Activated CD4-positive, CD25-positive, alpha-beta regulatory T cell treated with anti-CD3 and anti-CD28 coated beads, Interleukin-2, amount 50 U/mL, for 72 hours (primary cell): ENCODE results near the gene PIK3R5.

ENCODE experiments used
- DNase-seq: peaks from one replicate; pipeline ENCODE4 v3.0.0; 2021

The PIK3R5 gene

GRCh38 chr17:8893621-8894201 lies 71.8 kb downstream of the PIK3R5 start:
- no peak for DNase-seq

DNA sequence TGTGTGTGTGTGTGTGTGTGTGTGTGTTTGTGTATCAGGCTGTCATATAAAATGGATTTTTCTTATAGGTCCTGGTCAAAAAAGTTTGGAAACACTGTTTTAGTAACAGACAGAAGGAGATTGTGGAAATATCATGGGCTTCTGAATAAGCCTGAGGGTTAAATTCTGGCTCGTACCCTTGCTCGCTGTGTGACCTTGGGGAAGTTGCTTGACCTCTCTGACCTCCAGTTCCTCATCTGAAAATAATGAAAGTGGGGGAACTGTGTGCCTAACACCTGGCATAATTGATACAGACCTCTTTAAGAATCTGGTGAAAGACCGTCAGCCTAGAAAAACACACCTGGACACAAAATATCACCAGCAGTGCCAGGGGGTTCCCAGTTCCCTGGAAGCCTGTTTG lies 72.4 kb downstream of the PIK3R5 start:
- no peak for DNase-seq

DNA sequence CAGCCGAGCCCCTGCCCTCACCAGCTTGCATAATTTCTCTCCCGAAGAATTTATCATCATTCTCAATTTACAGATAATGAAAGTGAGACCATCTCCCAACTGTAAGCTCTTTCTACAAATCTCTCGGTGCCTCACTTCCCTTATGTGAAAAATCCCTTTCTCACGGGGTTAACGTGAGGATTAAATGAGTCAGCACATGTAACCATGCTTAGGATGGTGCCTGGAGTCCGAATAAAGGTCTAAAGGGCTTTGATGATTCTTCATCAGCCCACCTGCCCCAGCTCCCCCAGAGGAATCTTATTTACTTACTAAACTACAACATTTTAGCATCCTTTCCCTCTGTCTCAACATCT lies 73.2 kb downstream of the PIK3R5 start:
- no peak for DNase-seq

DNA sequence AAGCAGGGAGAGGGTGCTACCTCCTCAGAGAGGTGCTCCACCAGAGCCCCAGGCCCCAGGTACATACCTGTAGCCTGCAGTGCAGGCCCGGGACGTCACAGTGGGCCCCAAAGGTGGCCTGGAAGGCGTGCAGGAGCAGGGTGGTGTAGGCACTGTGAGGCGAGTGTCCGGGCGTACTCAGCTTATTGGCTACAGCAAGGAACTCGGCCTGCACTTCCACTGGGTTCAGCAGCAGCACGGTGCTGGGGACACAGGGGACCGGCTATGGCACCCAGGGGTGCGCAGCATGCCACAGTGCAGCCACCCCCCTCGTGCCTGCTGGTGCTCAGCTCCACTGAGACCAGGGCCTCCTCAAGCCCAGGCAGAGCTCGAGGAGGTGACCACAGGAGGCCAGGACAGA lies 74.8 kb downstream of the PIK3R5 start:
- DNase-seq: no peak

DNA sequence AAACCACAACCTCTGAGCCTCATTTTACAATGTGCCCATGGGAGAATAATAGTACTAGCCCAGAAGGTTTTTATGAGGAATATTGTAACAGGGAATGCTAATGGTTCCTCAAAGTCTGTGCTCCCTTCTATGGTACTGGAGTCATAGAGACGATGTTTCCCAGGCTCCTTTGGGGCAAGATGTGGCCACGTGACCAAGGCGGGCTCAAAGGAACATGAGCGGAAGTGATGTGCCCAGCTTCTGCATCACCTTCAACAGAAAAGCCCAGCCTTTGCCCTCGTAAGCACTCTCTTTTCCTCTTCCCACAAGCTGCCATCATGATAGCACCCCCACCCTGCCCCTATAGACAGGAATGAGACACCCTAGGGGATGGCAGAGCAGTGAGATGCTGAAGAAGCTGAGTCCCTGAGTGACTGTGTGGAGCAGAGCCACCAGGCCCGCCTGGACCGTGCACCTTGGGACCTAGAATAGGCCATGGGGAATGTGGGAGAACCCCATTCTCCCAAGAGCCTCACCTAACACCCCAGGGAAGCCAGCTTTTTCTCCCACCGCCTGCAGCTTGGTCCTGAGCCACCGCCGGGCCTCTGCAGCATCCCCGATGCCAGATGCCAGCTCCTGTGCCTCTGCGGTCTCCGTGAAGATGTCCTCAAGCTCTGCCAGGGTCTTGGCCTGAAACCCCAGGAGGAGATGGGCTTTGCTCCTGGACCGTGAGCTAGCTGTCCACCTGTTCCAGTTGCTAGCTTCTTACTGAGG lies 75.9 kb downstream of the PIK3R5 start:
- no peak for DNase-seq

GRCh38 chr17:8888704-8889302 lies 76.7 kb downstream of the PIK3R5 start:
- no peak for DNase-seq

DNA sequence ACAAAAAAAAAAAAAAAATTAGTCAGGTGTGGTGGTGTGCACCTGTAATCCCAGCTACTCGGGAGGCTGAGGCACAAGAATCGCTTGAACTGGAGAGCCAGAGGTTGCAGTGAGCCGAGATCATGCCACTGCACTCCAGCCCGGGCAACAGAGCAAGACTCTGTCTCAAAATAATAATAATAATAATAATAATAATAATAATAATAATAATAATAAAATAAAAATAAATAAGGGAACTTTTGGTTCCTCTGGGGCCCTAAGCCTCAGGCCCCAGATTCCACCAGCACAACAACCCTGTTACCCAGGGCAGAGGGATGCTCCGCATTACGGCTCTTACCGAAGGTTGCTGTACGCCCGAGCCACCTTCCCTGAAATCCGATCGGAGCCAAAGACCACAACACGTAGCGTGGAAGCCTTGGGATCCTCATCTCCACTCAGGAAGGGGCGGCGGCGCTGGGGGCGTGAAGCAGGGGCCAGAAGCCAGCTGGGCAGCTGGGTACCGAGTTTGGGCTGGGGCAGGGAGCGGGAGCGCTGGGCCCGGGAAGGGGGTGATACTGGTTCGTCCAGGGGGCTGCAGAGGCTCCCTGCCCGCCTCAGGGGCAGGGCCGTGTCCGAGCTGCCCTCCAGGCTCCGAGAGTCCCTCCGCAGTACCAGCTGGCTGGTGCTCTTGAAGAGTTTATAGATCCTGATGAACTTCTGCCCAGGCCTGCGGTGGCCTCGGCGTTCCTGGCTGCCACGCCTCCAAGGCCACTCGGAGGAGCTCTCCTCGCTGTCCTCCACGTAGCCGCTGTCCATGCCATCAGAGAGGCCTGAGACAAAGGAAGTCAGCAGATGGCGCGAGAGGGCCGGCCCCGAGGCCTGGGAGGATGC lies 77.4 kb downstream of the PIK3R5 start:
- no peak for DNase-seq

DNA sequence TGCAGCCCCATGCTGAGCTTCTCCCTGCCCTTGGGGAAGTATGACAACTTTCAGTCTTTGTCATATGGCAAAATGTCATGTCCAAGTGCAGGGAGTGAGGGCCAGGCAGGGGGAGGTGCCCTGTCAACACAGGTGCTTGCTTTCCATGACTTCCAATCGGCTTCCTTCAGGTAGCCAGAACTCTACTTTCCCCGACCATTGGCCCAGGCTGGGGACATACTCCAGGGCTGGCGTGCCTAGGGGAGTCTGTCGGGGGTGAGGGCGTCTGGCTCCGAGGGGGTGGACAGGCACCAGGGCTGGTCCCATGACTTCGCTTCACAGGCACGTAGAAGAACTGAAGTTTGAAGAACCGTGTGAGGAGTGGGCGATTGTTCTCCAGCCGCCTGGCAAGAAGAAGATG lies 78.2 kb downstream of the PIK3R5 start:
- DNase-seq: no peak

- no peak for DNase-seq
Observed at GRCh38 chr17:8885967-8886684, 79.4 kb downstream of the PIK3R5 start.

DNA sequence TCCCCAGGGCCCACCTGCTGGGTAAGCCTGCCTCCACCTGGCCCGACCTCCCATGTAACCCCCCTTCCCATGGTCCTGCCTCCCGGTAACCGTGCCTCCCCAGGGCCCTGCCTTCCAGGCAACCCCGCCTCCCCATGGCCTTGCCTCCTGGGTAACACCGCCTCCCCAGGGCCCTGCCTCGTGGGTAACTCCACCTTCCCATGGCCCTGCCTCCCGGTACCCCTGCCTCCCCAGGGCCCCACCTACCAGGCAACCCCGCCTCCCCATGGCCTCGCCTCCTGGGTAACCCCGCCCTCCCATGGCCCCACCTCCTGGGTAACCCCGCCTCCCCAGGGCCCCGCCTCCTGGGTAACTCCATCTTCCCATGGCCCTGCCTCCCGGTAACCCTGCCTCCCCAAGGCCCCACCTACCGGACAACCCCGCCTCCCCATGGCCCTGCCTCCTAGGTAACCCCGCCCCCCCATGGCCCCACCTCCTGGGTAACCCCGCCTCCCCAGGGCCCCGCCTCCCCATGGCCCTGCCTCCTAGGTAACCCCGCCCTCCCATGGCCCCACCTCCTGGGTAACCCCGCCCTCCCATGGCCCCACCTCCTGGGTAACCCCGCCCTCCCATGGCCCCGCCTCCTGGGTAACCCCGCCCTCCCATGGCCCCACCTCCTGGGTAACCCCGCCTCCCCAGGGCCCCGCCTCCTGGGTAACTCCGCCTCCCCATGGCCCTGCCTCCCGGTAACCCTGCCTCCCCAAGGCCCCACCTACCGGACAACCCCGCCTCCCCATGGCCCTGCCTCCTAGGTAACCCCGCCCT lies 80.1 kb downstream of the PIK3R5 start:
- DNase-seq: peak; percentile 52

DNA sequence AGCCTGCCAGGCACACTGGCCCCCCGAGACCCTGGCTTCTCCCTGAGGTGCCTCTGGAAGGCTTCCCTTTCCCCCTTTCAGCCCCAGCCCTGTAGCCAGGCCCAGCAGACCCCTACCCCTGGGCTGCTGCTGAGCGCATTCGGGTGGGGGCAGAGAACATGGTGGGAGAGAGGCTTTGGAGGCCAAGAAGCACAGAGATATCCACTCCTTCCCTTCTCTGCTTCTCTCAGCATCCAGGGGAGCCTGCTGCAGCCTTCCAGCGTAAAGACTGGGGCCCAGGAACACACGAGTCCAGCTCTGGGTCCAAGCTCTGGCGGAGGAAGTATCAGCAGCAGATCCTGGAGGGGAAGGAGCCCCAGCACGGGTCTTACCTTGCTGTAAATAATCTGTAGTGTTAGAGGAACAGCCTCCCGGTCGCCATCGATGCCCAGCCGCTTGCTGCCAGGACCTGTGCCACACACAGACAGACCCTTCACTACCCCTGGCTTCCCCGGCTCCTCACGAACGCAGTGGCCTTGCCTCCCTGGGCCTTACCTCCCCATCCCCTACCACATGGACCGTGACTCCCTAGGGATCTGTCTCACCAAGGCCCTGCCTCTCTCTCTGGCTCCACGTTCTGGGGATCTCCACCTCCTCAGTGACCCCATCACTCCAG lies 81.0 kb downstream of the PIK3R5 start:
- no peak for DNase-seq

GRCh38 chr17:8883353-8883752 lies 82.2 kb downstream of the PIK3R5 start:
- DNase-seq: no peak

- no peak for DNase-seq
Observed at GRCh38 chr17:8881606-8882005, 83.9 kb downstream of the PIK3R5 start.

- DNase-seq: no peak
Observed at GRCh38 chr17:8880466-8880865, 85.0 kb downstream of the PIK3R5 start.

DNA sequence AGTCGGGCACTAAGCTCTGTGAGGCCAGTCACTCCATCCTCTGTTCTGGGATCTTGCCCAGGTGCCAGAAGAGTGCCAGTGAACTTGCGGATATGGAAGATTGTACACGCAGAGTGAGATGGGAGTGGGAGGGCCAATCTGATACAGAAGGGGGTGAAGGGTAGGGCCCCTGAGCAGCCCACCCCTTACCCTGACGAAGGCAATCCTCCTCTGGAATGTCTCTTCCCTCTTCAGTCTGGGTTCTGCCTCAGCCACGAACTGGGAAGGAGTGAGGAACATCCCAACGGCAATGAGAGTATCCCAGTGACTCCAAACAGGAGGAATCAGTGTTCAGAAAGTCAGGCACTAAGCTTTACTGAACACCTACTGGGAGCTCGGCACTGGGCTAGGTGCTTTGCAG lies 86.1 kb downstream of the PIK3R5 start:
- DNase-seq: no peak

- DNase-seq: no peak
Observed at GRCh38 chr17:8877984-8878383, 87.5 kb downstream of the PIK3R5 start.

GRCh38 chr17:8875957-8876356 lies 89.5 kb downstream of the PIK3R5 start:
- no peak for DNase-seq

GRCh38 chr17:8875436-8875835 lies 90.1 kb downstream of the PIK3R5 start:
- DNase-seq: no peak

GRCh38 chr17:8873801-8874715 lies 91.4 kb downstream of the PIK3R5 start:
- DNase-seq: no peak

DNA sequence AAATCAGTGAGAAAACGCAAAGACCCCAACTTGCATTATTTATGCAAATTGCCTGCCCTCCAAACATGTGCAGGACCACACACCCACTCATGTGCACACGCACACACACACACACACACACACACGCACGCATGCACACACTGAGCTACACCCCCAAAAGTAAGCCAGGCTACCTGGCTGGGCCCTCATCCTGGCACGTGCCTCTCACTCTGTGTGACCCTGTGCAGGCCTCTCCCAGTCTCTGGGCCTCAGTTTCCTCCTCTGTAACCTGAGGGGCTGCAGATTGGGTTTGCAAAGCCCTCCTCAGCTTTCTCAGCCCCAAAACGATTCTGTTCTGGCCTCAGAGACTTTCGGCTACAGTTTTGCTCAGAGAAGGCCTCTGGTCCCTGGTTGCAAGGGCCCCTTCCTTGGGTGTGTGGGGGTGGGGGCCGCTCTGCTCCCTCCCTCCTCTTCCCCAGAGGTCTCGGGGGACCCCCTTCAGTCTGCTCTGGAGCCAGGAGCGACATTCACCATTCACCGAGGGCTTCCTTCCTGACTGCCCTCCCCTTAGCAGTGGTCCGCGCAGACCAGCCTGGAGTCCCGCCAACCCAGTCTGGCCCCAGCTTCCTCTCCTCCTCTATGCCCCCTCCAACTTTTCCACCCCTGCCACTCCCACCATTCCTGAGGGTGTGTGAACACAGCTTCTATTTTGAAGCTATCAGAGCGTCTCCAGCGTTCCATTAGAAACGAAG lies 92.6 kb downstream of the PIK3R5 start:
- DNase-seq: no peak
